HEK293 (cell line): ENCODE data around the gene MICALL1.

Source experiments
- CTCF ChIA-PET: fragments of 350-600 bp; formaldehyde crosslinking; extraction: SDS; loops from one replicate; lab custom pipeline; 2021; ENCODE audit warnings: antibody characterized with exemption; lab: Yijun Ruan, JAX
- POLR2A ChIA-PET: fragments of 300-600 bp; formaldehyde crosslinking; extraction: SDS; loops from one replicate; lab custom pipeline; 2020; ENCODE audit warnings: antibody characterized with exemption, inconsistent platforms; lab: Yijun Ruan, JAX
- H3K27ac ChIP-seq: fragments of 200-500 bp; sonication (Bioruptor generic); 2 replicates; pipeline ENCODE4 v1.5.1; 2014; ENCODE audit warnings: low read depth, low read length, control low read depth, inconsistent platforms; ENCODE audit errors: extremely low read depth
- H3K36me3 ChIP-seq, 2 experiments: fragments of 200-500 bp in 1 of 2; sonication (Bioruptor generic) in 1 of 2; 1 replicate in 1 of 2; 2 replicates in 1 of 2; pipeline ENCODE4 v1.5.1; 2014 to 2017; ENCODE audit warnings: inconsistent platforms in 2 of 2, low read length in 2 of 2; ENCODE audit not compliant: control insufficient read depth in 2 of 2, insufficient read depth in 1 of 2
- H3K4me1 ChIP-seq: fragments of 200-500 bp; sonication (Bioruptor generic); 2 replicates; pipeline ENCODE4 v1.5.1; 2014; ENCODE audit warnings: mild to moderate bottlenecking, low read length, inconsistent platforms; ENCODE audit not compliant: control insufficient read depth, insufficient read depth
- H3K4me3 ChIP-seq: 2 replicates; pipeline ENCODE4 v1.5.1; 2011; ENCODE audit warnings: low read depth, mild to moderate bottlenecking, control low read depth, low read length, moderate library complexity
- H3K9me3 ChIP-seq: fragments of 200-500 bp; sonication (Bioruptor generic); 2 replicates; pipeline ENCODE4 v1.5.1; 2014; ENCODE audit warnings: low read depth, low read length, inconsistent platforms; ENCODE audit not compliant: control insufficient read depth, insufficient read depth
- BCL11B ChIP-seq: fragments of 450-650 bp; formaldehyde crosslinking; IDR thresholded peaks from 2 replicates; pipeline ENCODE4 v1.5.1; 2016; ENCODE audit warnings: low read depth, missing biosample characterization, missing genetic modification characterization
- GLI4 ChIP-seq: fragments of 450-650 bp; formaldehyde crosslinking; IDR thresholded peaks from 2 replicates; pipeline ENCODE4 v1.5.1; 2016; ENCODE audit warnings: missing biosample characterization, missing genetic modification characterization
- HOXD13 ChIP-seq: sonication (generic); formaldehyde crosslinking; IDR thresholded peaks from 2 replicates; pipeline ENCODE4 v1.8.0; 2022; ENCODE audit warnings: missing genetic modification reagents, borderline replicate concordance
- IKZF3 ChIP-seq: fragments of 450-650 bp; IDR thresholded peaks from 2 replicates; pipeline ENCODE4 v1.5.0; 2018; ENCODE audit warnings: missing biosample characterization, mild to moderate bottlenecking, missing genetic modification characterization, moderate library complexity
- KLF1 ChIP-seq: fragments of 450-650 bp; formaldehyde crosslinking; IDR thresholded peaks from 2 replicates; pipeline ENCODE4 v1.5.1; 2016; ENCODE audit warnings: missing biosample characterization, missing genetic modification characterization
- KLF7 ChIP-seq: fragments of 450-650 bp; formaldehyde crosslinking; IDR thresholded peaks from 2 replicates; pipeline ENCODE4 v1.5.1; 2016; ENCODE audit warnings: missing biosample characterization, missing genetic modification characterization, borderline replicate concordance
- KLF9 ChIP-seq: fragments of 450-650 bp; formaldehyde crosslinking; IDR thresholded peaks from 2 replicates; pipeline ENCODE4 v1.5.1; 2016; ENCODE audit warnings: missing biosample characterization, missing genetic modification characterization, low read depth
- YY1 ChIP-seq: fragments of 450-650 bp; formaldehyde crosslinking; IDR thresholded peaks from 2 replicates; pipeline ENCODE4 v1.5.1; 2018; ENCODE audit warnings: missing biosample characterization, missing genetic modification characterization
- ZBTB48 ChIP-seq: fragments of 450-650 bp; formaldehyde crosslinking; IDR thresholded peaks from 2 replicates; pipeline ENCODE4 v1.5.1; 2016; ENCODE audit warnings: missing biosample characterization, missing genetic modification characterization
- ZBTB49 ChIP-seq: fragments of 450-650 bp; formaldehyde crosslinking; IDR thresholded peaks from 2 replicates; pipeline ENCODE4 v1.5.1; 2016; ENCODE audit warnings: missing biosample characterization, missing genetic modification characterization, low read depth
- ZBTB6 ChIP-seq: fragments of 450-650 bp; formaldehyde crosslinking; IDR thresholded peaks from 2 replicates; pipeline ENCODE4 v1.5.1; 2017; ENCODE audit warnings: missing biosample characterization, missing genetic modification characterization
- ZFP41 ChIP-seq: fragments of 450-650 bp; formaldehyde crosslinking; IDR thresholded peaks from 2 replicates; pipeline ENCODE4 v1.5.1; 2016; ENCODE audit warnings: missing biosample characterization, missing genetic modification characterization, borderline replicate concordance
- ZNF121 ChIP-seq: fragments of 450-650 bp; formaldehyde crosslinking; IDR thresholded peaks from 2 replicates; pipeline ENCODE4 v1.5.1; 2016; ENCODE audit warnings: missing biosample characterization, missing genetic modification characterization
- ZNF18 ChIP-seq: fragments of 450-650 bp; formaldehyde crosslinking; IDR thresholded peaks from 2 replicates; pipeline ENCODE4 v1.5.1; 2016; ENCODE audit warnings: missing biosample characterization, missing genetic modification characterization
- ZNF19 ChIP-seq: fragments of 450-650 bp; formaldehyde crosslinking; IDR thresholded peaks from 2 replicates; pipeline ENCODE4; 2016; ENCODE audit warnings: missing biosample characterization, missing genetic modification characterization, low read depth
- ZNF354C ChIP-seq: fragments of 450-650 bp; formaldehyde crosslinking; IDR thresholded peaks from 2 replicates; pipeline ENCODE4 v1.5.1; 2016; ENCODE audit warnings: missing biosample characterization, missing genetic modification characterization, low read depth, borderline replicate concordance
- ZNF416 ChIP-seq: fragments of 450-650 bp; formaldehyde crosslinking; IDR thresholded peaks from 2 replicates; pipeline ENCODE4 v1.5.1; 2016; ENCODE audit warnings: missing biosample characterization, missing genetic modification characterization
- ZNF549 ChIP-seq: fragments of 450-650 bp; IDR thresholded peaks from 2 replicates; pipeline ENCODE4 v1.5.1; 2018; ENCODE audit warnings: missing biosample characterization, missing genetic modification characterization, mild to moderate bottlenecking, inconsistent platforms, moderate library complexity
- ZNF585B ChIP-seq: fragments of 450-650 bp; formaldehyde crosslinking; IDR thresholded peaks from 2 replicates; pipeline ENCODE4 v1.5.1; 2016; ENCODE audit warnings: missing biosample characterization, missing genetic modification characterization
- ZNF660 ChIP-seq: fragments of 450-650 bp; IDR thresholded peaks from 2 replicates; pipeline ENCODE4 v1.5.1; 2018; ENCODE audit warnings: missing biosample characterization, mild to moderate bottlenecking, missing genetic modification characterization
- ZSCAN18 ChIP-seq: fragments of 450-650 bp; formaldehyde crosslinking; IDR thresholded peaks from 2 replicates; pipeline ENCODE4 v1.5.1; 2016; ENCODE audit warnings: missing biosample characterization, missing genetic modification characterization

Gene MICALL1

GRCh38 chr22:37916311-37916710 is 10.2 kb downstream of the MICALL1 start (continued):
- TF ChIP-seq ZNF549 (no peak), KLF7 (tag by site-specific recombination) (no peak), YY1 (tag by site-specific recombination) (no peak), ZNF19 (no peak), ZBTB6 (tag by site-specific recombination) (no peak)

GRCh38 chr22:37917874-37918548 is 11.9 kb downstream of the MICALL1 start:
- POLR2A ChIA-PET = interaction anchor here (1.0 kb wide), 1 partner anchor 100 kb away, joined by 10 read pairs; no protein-coding TSS in a partner anchor
- Histone ChIP-seq H3K4me1 (no peaks in the 10 kb centered on the region), H3K27ac (no peak overlapping the region), H3K4me3 (no peak overlapping the region), H3K9me3 (no peaks in the 10 kb centered on the region), H3K36me3 (peaks cover 51 to 81% of the 10 kb centered on the region in 2 experiments; a peak in 2 of 3 replicates)
- no peak for TF ChIP-seq ZSCAN18 (tag by site-specific recombination)
- CTCF ChIA-PET = interaction anchor here (0.6 to 1.5 kb wide), 3 partner anchors 16 to 398 kb away, joined by 3 to 5 read pairs (median 3); no protein-coding TSS in a partner anchor

DNA sequence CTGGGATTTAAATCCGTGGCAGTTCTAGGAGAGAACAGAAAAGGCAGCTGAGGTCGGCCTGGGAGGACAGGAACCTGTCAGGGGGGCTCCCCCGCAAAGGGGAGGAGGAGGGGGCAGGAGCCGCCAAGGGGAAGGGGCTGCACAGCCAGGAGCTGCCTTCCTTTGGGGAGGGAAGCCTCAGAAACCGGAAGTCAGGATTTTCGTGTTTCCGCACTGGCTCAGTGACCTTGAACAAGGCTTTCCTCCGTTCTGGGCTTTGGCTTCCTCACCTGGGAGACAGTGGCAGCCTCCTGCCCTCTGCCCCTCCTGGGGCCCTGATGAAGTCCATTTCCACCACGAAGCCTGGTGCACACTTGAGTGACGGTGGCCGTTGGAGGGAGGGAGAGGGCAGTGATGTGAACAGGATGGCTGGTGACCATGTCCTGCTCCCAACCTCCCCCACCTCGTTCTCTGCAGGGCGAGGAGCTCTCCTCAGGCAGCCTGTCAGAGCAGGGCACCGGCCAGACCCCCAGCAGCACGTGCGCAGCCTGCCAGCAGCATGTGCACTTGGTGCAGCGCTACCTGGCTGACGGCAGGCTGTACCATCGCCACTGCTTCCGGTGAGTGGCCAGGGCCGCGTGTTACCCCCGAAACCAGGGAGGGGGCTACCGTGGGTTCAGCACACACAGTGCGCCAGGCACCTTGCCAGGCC is 12.6 kb downstream of the MICALL1 start:
- H3K4me3 ChIP-seq = no peak overlapping the region
- no peak overlapping the region for H3K27ac ChIP-seq
- H3K9me3 ChIP-seq = no peaks in the 10 kb centered on the region
- ChIA-PET CTCF (interaction anchor here (1.2 to 1.5 kb wide), 2 partner anchors 15 to 55 kb away, joined by 3 to 5 read pairs; no protein-coding TSS in a partner anchor), POLR2A (interaction anchor here (1.0 kb wide), 1 partner anchor 101 kb away, joined by 10 read pairs; no protein-coding TSS in a partner anchor)
- peaks cover 52 to 81% of the 10 kb centered on the region in 2 experiments; a peak in 2 of 3 replicates for H3K36me3 ChIP-seq
- H3K4me1 ChIP-seq = no peaks in the 10 kb centered on the region
- TF ChIP-seq ZBTB49 = no peak
- no peak for TF ChIP-seq IKZF3
- TF ChIP-seq KLF1 (tag by site-specific recombination) = no peak
- no peak for TF ChIP-seq ZNF354C (tag by site-specific recombination)
- no peak for TF ChIP-seq ZNF18 (tag by site-specific recombination)
- TF ChIP-seq BCL11B (tag by site-specific recombination) = no peak
- no peak for TF ChIP-seq HOXD13 (CRISPR knock-in tag)
- TF ChIP-seq ZBTB48 (tag by site-specific recombination) = no peak
- no peak for TF ChIP-seq KLF9 (tag by site-specific recombination)
- no peak for TF ChIP-seq ZNF416 (tag by site-specific recombination)
- no peak for TF ChIP-seq ZNF121 (tag by site-specific recombination)
- no peak for TF ChIP-seq GLI4 (tag by site-specific recombination)
- TF ChIP-seq ZNF660 (tag by site-specific recombination) = no peak
- no peak for TF ChIP-seq ZNF585B (tag by site-specific recombination)
- no peak for TF ChIP-seq ZFP41 (tag by site-specific recombination)
